NCI-H226 (cell line): ENCODE results near the gene AASS.

Experiments
- DNase-seq: peaks from one replicate; pipeline ENCODE4 v3.0.0-alpha.2; 2015

The AASS gene

DNA sequence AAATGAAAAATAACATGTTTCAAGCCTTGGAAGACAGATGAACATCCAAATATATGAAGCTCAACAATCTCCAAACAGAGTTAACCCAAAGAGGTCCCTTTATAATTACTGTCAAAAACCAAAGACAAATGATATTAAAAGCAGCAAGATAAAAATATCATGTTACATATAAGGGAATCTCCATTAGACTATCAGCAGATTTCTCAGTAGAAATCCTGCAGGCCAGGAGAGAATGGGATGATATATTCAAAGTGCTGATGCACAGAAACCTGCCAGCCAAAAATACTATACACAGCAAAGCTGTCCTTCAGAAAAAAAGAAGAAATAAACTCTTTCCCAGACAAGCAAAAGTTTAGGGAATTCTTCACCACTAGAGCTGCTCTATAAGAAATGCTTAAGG lies 41.0 kb downstream of the AASS start:
- DNase-seq = no peak

- DNase-seq = no peak
Measured at GRCh38 chr7:122100021-122100420, 44.0 kb downstream of the AASS start.

GRCh38 chr7:122095642-122096041 lies 48.4 kb downstream of the AASS start:
- no peak for DNase-seq

DNA sequence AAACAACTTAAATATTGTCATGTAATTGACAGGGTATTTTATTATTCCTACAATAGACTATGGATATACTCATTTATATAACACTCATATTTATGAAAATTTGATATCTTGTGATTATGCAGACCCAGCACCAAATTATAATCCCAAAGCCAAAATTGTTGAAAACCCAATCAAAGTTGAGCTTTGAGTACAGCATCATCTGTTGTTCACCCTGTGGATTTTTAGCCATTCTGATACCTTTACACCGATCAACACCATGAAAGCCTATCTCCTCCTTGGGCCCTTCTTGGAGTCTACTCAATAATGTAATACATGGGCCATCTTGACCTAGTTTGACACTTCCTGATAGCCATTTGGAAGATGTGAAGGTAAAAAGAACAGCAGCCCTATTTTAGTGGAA lies 49.5 kb downstream of the AASS start:
- DNase-seq = no peak

DNA sequence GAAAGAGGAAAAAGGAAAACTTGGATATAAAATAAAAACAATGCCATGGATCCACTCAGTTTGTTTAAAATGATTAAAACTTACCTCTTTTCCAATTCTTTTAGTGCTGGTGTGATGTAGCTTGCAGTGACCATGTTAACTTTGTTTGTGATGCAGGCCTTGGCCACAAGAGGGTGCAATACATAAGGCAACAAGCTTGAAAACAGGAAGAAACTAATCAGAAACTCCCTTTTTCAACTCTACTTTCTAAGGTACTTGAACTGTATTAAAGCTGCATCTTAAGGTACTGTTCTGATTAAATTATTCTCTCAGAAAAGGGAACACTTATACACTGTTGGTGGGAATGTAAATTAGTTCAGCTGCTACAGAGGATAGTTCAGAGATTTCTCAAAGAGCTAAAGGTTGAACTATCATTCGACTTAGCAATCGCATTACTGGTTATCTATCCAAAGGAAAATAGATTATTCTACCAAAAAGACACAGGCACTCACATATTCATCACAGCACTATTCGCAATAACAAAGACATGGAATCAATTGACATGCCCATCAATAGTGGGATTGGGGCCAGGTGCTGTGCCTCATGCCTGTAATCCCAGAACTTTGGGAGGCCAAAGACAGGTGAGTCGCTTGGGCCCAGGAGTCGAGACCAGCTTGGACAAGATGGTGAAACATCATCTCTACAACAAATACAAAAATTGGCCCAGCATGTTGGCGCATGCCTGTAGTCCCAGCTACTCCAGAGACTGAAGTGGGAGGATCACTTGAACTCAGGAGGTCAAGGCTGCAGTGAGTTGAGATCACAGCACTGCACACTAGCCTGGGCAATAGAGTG lies 50.9 kb downstream of the AASS start:
- peak; percentile 47 for DNase-seq

- no peak for DNase-seq
Measured at GRCh38 chr7:122082670-122083069, 61.4 kb downstream of the AASS start.

- DNase-seq = no peak
Measured at GRCh38 chr7:122082160-122082559, 61.9 kb downstream of the AASS start.

DNA sequence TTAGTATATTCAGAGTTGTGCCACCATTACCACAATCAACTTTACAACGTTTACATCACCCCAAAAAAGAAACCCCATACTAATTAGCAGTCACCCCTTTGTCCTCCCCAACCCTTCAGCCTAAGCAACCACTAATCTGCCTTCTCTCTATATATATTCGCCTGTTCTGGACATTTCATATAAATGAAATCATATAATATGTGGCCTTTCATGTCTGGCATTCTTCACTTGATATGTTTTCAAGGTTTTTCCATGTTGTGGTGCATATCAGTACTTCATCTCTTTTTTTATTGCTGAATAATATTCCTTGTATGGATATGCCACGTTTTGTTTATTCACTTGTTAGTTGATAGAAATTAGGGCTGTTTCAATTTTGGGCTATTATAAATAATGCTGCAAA lies 70.4 kb downstream of the AASS start:
- DNase-seq = no peak

DNA sequence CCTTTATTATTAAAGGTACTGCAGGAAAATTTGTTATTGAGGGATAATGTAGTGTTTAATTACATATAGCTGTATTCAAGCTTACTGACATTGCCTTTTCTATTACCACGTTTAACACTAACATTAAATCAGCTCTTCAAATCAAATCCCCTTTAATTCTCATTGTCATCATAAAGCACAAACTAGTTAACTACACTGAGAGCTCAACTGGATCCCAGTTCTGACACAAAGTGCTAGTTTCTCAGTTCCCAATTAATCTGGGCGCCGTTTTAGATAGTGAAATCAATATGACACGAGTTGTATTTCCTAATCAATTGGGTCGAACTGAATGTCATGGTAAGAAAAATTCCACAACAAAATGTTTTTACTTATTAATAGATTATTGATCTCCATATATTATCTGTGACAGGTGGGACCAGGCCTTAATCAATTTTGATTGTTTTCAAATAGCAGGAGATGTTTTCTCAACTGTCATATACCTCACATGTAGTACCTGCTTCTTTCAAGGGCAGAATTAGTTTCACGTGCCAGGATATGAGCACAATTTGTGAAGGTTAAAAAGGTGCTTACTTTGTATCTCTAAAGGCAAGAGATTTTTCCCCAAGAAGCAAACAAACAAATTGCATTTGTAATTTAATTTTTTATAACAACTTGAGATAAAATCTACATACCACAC lies 71.0 kb downstream of the AASS start:
- DNase-seq = no peak

- DNase-seq = no peak
Measured at GRCh38 chr7:122072272-122072671, 71.8 kb downstream of the AASS start.

GRCh38 chr7:122070834-122071233 lies 73.2 kb downstream of the AASS start:
- DNase-seq = no peak

GRCh38 chr7:122070062-122070461 lies 74.0 kb downstream of the AASS start:
- DNase-seq = no peak

DNA sequence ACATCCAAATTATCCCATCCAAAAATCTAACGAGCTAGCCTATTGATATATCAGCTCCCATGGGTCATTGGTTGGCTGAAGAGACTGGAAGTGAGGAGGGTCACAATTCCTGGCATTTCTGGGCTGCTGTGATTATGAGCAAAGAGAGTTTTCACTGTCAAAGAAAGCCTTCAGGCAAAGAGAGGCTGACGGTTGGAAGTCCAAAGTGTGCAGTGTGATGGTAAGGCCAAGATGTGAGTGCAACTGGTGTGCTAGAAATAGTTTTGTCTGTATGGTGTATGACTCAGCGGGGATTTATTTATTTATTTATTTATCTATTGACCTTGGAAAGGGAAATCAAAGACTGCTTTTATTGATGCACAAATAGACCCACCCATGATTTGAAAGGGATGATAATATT lies 75.0 kb downstream of the AASS start:
- DNase-seq = no peak

DNA sequence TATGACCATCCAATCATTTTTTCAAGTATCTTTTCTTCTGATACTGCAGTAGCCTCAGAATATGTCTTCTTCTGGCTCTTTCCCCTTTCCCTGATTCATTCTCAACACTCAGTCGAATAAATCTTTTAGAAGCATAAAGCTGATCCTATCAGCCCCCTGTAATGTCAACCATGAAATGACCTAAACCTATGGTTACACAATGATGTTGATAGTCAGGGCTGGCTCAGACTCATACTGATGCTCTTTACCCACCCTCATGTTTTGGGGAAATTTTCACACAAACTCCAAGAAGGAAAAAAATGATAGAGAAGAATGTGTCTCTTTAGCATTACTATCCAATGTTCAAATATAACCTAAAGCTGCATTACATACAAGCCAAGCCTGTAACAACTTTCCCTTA lies 76.0 kb downstream of the AASS start:
- DNase-seq = no peak

GRCh38 chr7:122067077-122067476 lies 77.0 kb downstream of the AASS start:
- DNase-seq = no peak

DNA sequence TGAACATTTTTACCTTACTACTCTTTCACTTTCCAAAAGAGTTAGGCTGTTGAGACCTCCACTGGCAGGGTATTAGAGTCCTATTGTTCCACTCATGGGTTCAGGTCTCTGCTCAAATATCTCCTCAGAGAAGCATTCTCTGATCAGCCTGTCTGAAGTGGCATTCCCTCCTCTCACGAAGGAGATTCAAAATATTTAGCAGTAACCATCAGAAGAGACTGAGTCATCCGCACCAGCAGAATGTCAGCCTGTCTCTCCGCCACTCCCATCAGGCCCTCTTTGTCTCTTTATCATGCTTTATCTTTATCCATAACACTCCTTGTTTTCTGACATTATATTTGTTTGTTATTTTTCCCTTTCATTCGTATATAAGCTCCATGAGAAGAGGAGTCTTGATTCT lies 79.1 kb downstream of the AASS start:
- no peak for DNase-seq

GRCh38 chr7:122063146-122063545 lies 80.9 kb downstream of the AASS start:
- DNase-seq = no peak

DNA sequence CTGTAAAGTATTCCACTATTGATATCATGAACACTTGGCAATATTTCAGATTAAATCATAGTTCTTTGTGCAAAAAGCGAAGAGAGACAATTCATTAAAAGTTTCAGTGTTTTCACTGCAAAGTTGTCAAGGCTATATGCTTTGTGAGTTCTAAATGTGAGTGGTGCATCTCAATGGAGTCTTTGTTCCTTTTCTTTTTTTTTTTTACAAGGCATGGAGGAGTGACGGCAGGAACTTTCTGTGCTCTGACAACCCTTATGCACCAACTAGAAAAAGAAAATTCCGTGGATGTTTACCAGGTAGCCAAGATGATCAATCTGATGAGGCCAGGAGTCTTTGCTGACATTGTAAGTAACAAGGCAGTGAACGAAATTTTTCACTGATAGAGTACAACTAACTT lies 84.5 kb downstream of the AASS start:
- no peak for DNase-seq

DNA sequence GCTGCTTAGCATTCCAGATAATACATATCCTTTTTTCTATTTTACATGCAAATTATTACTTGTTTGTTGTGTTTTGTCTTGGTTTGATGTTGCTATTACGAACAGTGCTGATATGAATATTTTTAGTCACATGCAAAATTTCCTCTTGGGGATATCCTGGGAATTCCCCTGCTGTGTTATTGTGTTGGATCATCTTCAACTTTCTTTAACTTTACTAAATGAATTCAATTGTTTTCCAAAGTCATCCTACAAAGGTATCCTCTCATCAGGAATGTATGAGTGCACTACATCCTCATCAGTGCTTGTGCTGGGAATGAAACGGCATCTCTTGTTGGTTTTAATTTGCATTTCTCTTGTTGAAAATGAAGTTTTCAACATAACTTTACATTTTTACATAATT lies 87.1 kb downstream of the AASS start:
- DNase-seq = no peak

DNA sequence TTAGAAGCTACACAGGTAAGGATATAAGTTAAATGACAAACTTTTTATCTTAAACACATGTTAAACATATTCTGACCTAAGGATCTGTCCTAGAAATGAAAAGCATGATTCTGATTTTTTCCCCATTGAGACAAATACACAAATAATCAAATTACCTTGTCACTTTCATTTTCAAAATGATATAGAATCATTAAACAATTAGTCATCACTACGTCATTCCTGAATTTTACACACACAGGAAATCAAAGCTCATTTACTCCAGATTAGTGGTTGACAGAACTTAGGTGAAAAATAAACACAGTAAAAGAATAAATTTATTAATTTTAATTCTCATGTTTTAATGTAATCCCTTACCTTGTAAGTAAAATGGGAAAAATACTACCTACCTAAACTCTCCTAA lies 89.0 kb downstream of the AASS start:
- DNase-seq = no peak

- DNase-seq = no peak
Measured at GRCh38 chr7:122054393-122054792, 89.7 kb downstream of the AASS start.

DNA sequence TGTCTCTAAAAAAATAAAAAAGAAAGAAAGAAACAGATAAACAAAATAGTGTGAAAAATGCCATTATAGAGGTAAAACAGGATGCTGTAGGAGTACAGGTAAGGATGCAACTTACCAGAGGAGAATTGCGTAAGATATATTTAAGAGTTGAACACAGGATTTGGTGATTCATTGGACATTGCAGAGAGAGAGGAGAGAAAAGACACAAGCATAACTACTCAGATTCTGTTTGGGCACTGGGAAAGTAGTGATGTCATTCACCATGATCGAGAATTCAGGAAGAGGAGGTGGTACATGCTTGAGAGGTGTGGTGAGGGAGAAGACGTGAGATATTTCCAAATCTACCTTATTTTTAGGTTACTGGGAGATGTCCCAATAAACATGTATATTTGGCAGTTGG lies 97.6 kb downstream of the AASS start:
- no peak for DNase-seq

- no peak for DNase-seq
Measured at GRCh38 chr7:122040147-122040546, 103.9 kb downstream of the AASS start.

DNA sequence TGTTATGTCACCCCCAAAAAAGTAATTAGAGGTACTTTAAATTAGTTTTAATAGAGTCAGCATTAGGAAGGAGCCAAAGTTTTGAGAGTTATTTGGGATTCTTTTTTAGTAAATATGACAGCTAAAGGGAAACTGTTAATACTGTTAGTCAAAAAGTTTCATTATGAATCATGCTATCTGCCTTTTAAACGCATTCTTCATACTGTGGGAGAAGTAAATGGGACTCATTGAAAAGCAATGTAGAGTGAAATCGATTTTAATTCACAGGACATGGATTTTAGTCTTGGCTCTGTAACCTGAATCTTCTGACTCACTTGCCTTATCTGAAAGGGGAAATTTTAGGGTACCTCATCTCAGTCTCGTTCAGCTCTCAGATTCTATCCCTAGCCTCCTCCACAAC lies 105.1 kb downstream of the AASS start:
- DNase-seq = peak; percentile 58

DNA sequence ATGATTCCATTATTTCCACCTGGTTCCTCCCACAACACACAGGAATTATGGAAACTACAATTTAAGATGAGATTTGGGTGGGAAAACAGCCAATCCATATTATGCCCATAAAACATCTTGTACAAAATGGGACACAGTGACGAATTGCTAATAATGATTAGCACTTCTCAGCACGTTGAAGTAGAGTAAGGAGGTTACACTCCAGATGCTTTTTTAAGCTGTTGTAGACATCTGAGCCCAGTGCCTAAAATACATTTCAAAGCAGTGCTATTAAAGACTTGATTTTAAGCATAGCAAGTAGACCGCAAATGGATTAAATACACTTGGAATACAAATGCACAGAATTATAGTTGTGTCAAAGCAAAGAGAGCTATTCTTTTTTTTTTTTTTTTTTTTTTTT lies 105.9 kb downstream of the AASS start:
- DNase-seq = no peak
